NCI-H460 (cell line): ENCODE results near the gene RAPGEF2. TPM values are rescaled to one million over a fixed set of nuclear protein-coding genes. Genes with fewer than 3 reads are reported as not detected.

Experiments
- DNase-seq: peaks from one replicate; pipeline ENCODE4 v3.0.0-alpha.2; 2016; ENCODE audit warnings: low read depth; ENCODE audit errors: extremely low read depth
- total RNA-seq: library from RNA; depleted of rRNA; stranded (reverse); fragments of >200 nt; shearing (Covaris generic); gene quantifications from 2 replicates; pipeline ENCODE4 v1.2.3, GENCODE V29; 2014

RAPGEF2 gene
- total RNA-seq, 1 experiment from 2014 or later: 69.5 TPM

- DNase-seq: no peak
These were observed 166.2 kb downstream of the RAPGEF2 start for GRCh38 chr4:159269116-159269515.

GRCh38 chr4:159269956-159270355, 167.1 kb downstream of the RAPGEF2 start:
- no peak for DNase-seq

GRCh38 chr4:159271856-159272255, 169.0 kb downstream of the RAPGEF2 start:
- DNase-seq: no peak

GRCh38 chr4:159272273-159273140, 169.6 kb downstream of the RAPGEF2 start:
- DNase-seq: no peak

GRCh38 chr4:159273141-159273438, 170.2 kb downstream of the RAPGEF2 start:
- DNase-seq: no peak

DNA sequence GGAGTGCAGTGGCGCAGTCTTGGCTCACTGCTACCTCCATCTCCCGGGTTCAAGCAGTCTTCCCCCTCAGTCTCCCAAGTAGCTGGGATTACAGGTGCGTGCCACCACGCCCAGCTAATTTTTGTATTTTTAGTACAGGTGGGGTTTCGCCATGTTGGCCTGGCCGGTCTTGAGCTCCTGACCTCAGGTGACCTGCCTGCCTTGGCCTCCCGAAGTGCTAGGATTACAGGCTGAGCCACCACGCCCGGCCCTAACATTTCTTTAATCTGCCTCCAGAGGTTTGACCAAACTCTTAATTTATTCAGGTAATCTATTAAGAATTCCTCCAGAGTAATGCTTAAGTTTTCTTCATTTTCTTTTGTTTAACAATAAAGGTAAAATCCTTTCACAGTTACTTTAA, 171.0 kb downstream of the RAPGEF2 start:
- no peak for DNase-seq

- no peak for DNase-seq
These were observed 175.5 kb downstream of the RAPGEF2 start for GRCh38 chr4:159278399-159278798.

DNA sequence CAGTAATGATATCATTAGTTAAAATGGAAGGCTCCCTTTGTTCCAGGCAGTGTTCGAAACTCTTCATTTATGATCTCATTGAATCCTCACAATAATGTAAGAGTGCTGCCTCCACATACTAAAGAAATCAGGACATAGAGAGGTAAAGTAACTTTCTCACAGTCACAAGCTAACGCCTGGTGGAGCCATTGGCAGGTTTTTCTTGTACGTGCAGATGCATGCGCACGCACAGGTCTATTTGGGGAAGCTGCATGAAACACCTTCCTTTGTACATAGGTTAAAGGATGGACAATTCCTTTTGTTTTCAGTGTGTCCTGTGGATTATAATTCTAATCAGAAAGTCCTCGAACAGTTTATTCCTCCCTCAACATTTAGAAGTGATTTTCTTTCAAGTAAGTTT, 176.2 kb downstream of the RAPGEF2 start:
- DNase-seq: no peak

- DNase-seq: no peak
These were observed 177.7 kb downstream of the RAPGEF2 start for GRCh38 chr4:159280442-159281172.

GRCh38 chr4:159281771-159282170, 178.9 kb downstream of the RAPGEF2 start:
- no peak for DNase-seq

DNA sequence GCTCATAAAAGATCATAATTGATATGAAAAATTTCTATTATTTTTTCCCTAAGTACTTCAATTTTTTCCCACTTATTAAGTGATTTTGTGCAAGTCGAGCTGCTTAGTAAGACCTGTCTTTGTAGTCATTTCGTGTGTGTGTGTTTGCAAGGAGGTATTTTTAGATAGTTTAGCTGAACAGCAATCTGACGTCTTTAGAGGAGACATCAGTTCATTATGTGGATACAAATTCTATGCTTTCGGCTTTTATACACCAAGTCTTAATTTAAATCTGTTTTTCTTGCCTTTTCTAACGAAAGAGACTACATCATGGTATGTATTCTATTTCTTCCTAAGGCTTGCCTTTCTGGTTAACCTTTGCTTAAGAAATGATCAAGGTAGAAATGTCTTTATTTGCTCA, 179.4 kb downstream of the RAPGEF2 start:
- no peak for DNase-seq

- DNase-seq: no peak
These were observed 180.1 kb downstream of the RAPGEF2 start for GRCh38 chr4:159282944-159283343.

DNA sequence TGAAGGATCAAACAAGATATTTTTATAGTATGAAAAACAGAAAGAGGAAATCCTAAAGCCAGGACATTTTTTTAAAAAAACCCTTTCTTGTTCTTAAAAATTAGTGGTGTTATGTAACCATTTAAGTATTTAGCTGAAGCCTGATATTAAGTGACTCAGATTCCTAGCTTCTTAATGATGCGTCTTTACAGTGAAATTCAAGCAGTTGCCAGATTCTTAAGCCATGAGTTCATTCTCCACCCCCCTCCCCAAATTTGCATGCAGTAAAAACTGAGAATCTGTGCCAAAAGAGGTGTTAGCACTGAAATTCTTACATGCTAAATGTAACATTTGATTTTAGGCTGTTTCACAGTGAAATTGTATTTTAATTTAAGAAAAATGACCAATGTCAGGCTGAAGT, 180.8 kb downstream of the RAPGEF2 start:
- peak; percentile 76 for DNase-seq

DNA sequence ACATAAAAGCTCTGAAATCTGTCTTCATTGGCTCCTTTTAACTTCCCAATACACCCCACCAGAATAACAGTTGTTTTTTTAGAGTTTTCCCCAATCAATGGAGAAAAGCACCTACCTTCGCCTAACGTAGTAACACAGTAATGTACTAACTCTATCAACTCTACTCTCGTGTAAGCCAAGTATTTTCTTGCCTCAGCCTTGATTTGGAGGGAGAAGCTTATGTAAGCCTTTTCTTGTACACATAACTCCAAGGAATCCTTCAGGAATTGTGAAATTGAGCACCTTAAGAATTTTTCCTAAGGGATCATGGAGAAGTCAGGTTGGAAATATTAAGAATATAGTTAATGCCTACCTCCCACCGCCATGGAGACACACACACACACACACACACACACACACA, 181.2 kb downstream of the RAPGEF2 start:
- peak; percentile 67 for DNase-seq

DNA sequence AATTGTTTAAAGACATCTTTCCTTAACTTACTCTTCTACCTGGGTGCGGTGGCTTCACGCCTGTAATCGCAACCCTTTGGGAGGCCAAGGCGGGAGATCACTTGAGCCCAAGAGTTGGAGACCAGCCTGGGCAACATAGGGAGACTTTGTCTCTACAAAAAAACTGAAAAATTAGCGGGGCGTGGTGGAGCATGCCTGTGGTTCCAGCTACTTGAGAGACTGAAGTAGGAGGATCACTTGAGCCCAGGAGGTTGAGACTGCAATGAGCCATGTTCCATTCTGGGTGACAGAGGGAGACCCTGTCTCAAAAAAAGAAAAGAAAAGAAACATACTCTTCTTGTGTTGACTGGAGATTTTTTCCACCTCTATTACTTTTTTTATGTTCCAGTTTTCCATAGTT, 181.9 kb downstream of the RAPGEF2 start:
- DNase-seq: no peak

DNA sequence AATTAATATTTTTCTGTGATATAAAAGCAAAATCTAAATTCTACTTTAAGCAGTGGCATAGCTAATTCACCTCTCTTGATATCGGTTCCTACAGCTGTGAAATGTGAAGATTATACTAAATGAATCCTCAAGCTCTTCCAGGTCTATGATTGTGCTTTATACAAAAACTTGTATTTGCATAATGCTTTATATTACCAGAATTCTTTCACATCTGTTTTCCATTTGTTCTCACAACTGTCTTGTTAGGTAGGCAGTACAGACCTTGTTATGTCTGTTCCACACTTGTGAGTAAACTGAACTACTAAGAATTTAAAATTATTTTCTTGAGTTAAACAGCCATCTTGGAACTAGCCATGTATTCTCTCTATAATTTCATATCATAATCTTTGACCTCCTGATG, 184.9 kb downstream of the RAPGEF2 start:
- no peak for DNase-seq

DNA sequence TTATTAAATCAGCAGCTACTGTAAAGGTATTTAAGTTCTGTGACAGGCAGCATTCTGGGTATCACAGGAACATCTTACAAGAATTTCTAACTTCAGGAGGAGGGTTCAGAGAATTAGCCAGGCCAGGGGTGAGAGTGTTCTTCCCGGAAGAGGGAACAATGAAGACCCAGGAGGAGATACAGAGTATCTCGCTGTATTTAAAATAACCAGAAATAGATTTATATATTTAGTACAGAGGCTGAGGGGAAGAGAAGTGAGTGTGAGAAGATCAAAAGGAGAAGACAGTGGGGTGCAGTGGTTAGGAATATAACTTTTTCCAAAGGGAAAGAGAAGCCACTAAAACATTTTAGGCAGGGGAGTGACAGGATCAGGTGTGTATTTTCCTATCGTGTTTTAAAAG, 186.8 kb downstream of the RAPGEF2 start:
- DNase-seq: no peak

GRCh38 chr4:159290321-159291030, 187.6 kb downstream of the RAPGEF2 start:
- DNase-seq: no peak

DNA sequence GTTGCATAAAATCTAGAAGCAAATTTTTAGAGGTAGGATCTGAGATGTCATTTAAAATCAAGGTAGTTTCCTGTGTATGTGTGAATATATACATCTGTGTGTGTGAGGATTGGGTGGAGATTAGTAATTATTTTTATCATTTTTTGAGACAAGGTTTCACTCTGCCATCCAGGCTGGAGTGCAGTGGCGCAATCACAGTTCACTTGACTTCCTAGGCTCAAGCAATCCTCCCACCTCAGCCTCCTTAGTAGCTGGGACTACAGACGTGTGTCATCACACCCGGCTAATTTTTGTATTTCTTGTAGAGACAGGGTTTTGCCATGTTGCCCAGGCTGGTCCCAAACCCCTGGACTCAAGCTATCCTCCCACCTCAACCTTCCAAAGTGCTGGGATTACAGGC, 188.3 kb downstream of the RAPGEF2 start:
- no peak for DNase-seq

- no peak for DNase-seq
These were observed 189.4 kb downstream of the RAPGEF2 start for GRCh38 chr4:159292137-159292896.
